A549 (cell line): ENCODE results near the gene BNC2. TPM values are rescaled to one million over a fixed set of nuclear protein-coding genes. Genes with fewer than 3 reads are reported as not detected.

Source experiments
- ATAC-seq, 2 experiments: fragments of 200-7000 bp in 1 of 2; fragments of >200 bp in 1 of 2; cut with Nextera tagmentation in 1 of 2; cut with Tn5 transposase in 1 of 2; 3 replicates each; pipeline versions ENCODE4 v1.8.0 to v1.9.1; 2018 to 2020; ENCODE audit warnings: mild to moderate bottlenecking in 1 of 2, moderate library complexity in 1 of 2
- CTCF ChIA-PET: fragments of 300-600 bp; sonication (Branson Sonifier 250); formaldehyde crosslinking; extraction: SDS; loops from one replicate; lab custom pipeline; 2021; ENCODE audit warnings: antibody characterized with exemption, inconsistent platforms; lab: Yijun Ruan, JAX
- POLR2A ChIA-PET: fragments of 350-600 bp; formaldehyde crosslinking; extraction: SDS; loops from one replicate; lab custom pipeline; 2021; ENCODE audit warnings: antibody characterized with exemption, inconsistent platforms; lab: Yijun Ruan, JAX
- DNase-seq, 2 experiments: peaks; one replicate each; pipeline versions ENCODE4 v3.0.0 to v3.0.0-alpha.2; 2011 to 2016; ENCODE audit warnings: low read depth in 1 of 2, low spot score in 1 of 2
- FAIRE-seq: peaks from 2 replicates; lab custom pipeline; 2011; peaks lifted over from hg19 to GRCh38; lab: Jason Lieb, UNC
- H3K27ac ChIP-seq, 2 experiments: fragments of >200 bp; sonication (Bioruptor Twin); formaldehyde crosslinking; 3 replicates each; pipeline ENCODE4 v1.5.1; 2016 to 2017
- H3K4me1 ChIP-seq: fragments of >200 bp; sonication (Bioruptor Twin); formaldehyde crosslinking; 3 replicates; pipeline ENCODE4 v1.6.1; 2016
- H3K4me2 ChIP-seq: fragments of >200 bp; sonication (Bioruptor Twin); formaldehyde crosslinking; 3 replicates; pipeline ENCODE4 v1.6.1; 2016
- H3K4me3 ChIP-seq: fragments of >200 bp; sonication (Bioruptor Twin); formaldehyde crosslinking; 3 replicates; pipeline ENCODE4 v1.5.1; 2016
- H3K9me3 ChIP-seq: fragments of >200 bp; sonication (Bioruptor Twin); formaldehyde crosslinking; 3 replicates; pipeline ENCODE4 v1.6.1; 2016
- CBX8 ChIP-seq: fragments of 200-600 bp; sonication (generic); IDR thresholded peaks from 2 replicates; pipeline ENCODE4 v1.6.1; 2016
- CEBPB ChIP-seq, 2 experiments: fragments of >200 bp in 1 of 2; sonication (Bioruptor Twin) in 1 of 2; formaldehyde crosslinking in 1 of 2; IDR thresholded peaks; 2 replicates each; pipeline ENCODE4 v1.6.1; 2012 to 2016
- EHMT2 ChIP-seq: fragments of 200-600 bp; sonication (generic); IDR thresholded peaks from 2 replicates; pipeline ENCODE4 v1.6.1; 2016; ENCODE audit warnings: antibody characterized with exemption, low read depth, mild to moderate bottlenecking, moderate library complexity
- ESRRA ChIP-seq: fragments of 150-350 bp; IDR thresholded peaks from 2 replicates; pipeline ENCODE4 v1.6.1; 2014; ENCODE audit warnings: mild to moderate bottlenecking, low read length, borderline replicate concordance
- HDAC2 ChIP-seq: fragments of 200-600 bp; sonication (generic); IDR thresholded peaks from 2 replicates; pipeline ENCODE4 v1.6.1; 2016
- HOXA7 ChIP-seq: fragments of 250-450 bp; sonication (Bioruptor Pico); IDR thresholded peaks from 2 replicates; pipeline ENCODE4 v1.5.0; 2020; ENCODE audit warnings: mild to moderate bottlenecking, moderate library complexity
- MAFK ChIP-seq: fragments of 450-650 bp; IDR thresholded peaks from 2 replicates; pipeline ENCODE4 v1.6.1; 2014; ENCODE audit not compliant: partially characterized antibody
- MYC ChIP-seq: IDR thresholded peaks from 2 replicates; pipeline ENCODE4 v1.6.1; 2012; ENCODE audit warnings: mild to moderate bottlenecking, inconsistent platforms, low read length, improper control_type of control experiment, borderline replicate concordance
- PHF8 ChIP-seq: fragments of 200-600 bp; sonication (generic); IDR thresholded peaks from 2 replicates; pipeline ENCODE4 v1.6.1; 2016; ENCODE audit warnings: low read depth, mild to moderate bottlenecking, antibody characterized with exemption, moderate library complexity, borderline replicate concordance
- RARB ChIP-seq: fragments of 250-450 bp; sonication (Bioruptor Pico); IDR thresholded peaks from 2 replicates; pipeline ENCODE4 v1.8.0; 2021; ENCODE audit warnings: mild to moderate bottlenecking, moderate library complexity
- RFX5 ChIP-seq: fragments of 450-650 bp; IDR thresholded peaks from 2 replicates; pipeline ENCODE4 v1.7.1; 2014; ENCODE audit warnings: antibody characterized with exemption, mild to moderate bottlenecking, moderate library complexity
- RNF2 ChIP-seq: fragments of 200-600 bp; sonication (generic); IDR thresholded peaks from 2 replicates; pipeline ENCODE4 v1.6.1; 2016; ENCODE audit warnings: low read depth, mild to moderate bottlenecking, antibody characterized with exemption, moderate library complexity, borderline replicate concordance
- ZC3H11A ChIP-seq: fragments of 450-650 bp; IDR thresholded peaks from 2 replicates; pipeline ENCODE4 v1.6.1; 2014; ENCODE audit warnings: antibody characterized with exemption, mild to moderate bottlenecking
- ZFP36 ChIP-seq: fragments of 450-650 bp; IDR thresholded peaks from 2 replicates; pipeline ENCODE4 v1.6.1; 2014; ENCODE audit warnings: borderline replicate concordance; ENCODE audit not compliant: partially characterized antibody
- WGBS: methylation state at CpG from one replicate; pipeline ENCODE4 v1.1.6; 2017; ENCODE audit errors: missing lambda C conversion rate; 5-methylcytosine and 5-hydroxymethylcytosine counted together
- polyA plus RNA-seq, 4 experiments: library from polyadenylated mRNA; depleted of rRNA in 3 of 4; stranded (reverse); fragments of >200 nt; fragmentation: RNase III in 1 of 4; extraction: RNeasy Plus Mini Kit Qiagen cat#74134 plus additional on column Dnase treatment in 1 of 4; gene quantifications; 2 replicates in 3 of 4; 3 replicates in 1 of 4; pipeline ENCODE4 v1.2.3, GENCODE V29; 2011 to 2017
- TF ChIP-seq, protein P1 (sequence below): IDR thresholded peaks from 2 replicates; pipeline ENCODE4 v1.6.1; 2012
- TF ChIP-seq, protein P2 (sequence below): fragments of 250-450 bp; sonication (Bioruptor Pico); IDR thresholded peaks from 2 replicates; pipeline ENCODE4 v1.5.0; 2020; ENCODE audit warnings: low read depth, mild to moderate bottlenecking, moderate library complexity
- TF ChIP-seq, protein P3 (sequence below): IDR thresholded peaks from 2 replicates; pipeline ENCODE4 v1.6.1; 2012; ENCODE audit warnings: low read depth, borderline replicate concordance

BNC2 gene
- polyA plus RNA-seq, 2 of the 4 experiments (the other 2 are of a cell fraction), result 6.2 to 7.5 TPM

DNA sequence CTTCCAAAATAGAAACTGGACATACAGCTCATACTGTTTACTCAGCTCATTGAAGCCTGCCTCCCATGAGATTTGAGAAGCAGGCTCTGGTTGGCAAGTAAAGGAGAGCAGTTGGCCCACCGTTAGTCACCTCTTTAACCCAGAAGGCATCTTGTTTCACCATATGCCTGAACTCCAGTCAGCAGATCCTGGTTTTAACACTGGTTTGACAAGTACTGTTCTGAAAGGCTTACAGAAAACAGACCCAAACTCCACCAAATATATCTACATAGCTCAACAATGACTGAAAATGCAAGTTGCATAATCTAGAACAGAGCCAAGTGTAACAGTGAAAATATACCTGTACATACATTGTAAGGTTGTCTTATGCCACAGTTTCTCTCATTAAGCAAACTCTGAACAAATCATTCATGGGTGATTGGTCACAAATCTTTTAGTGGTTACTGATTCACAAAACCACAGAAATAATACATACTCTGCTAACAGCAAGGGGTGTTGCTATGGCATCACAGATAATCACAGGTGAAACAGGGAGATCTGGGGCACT lies 198.8 kb downstream of the BNC2 start:
- TF ChIP-seq, protein P1, sequence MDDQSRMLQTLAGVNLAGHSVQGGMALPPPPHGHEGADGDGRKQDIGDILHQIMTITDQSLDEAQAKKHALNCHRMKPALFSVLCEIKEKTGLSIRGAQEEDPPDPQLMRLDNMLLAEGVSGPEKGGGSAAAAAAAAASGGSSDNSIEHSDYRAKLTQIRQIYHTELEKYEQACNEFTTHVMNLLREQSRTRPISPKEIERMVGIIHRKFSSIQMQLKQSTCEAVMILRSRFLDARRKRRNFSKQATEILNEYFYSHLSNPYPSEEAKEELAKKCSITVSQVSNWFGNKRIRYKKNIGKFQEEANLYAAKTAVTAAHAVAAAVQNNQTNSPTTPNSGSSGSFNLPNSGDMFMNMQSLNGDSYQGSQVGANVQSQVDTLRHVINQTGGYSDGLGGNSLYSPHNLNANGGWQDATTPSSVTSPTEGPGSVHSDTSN, result no peak
- TF ChIP-seq ZFP36, result no peak
- no peak for FAIRE-seq
- 77% methylated on average over 1 of the region's 1 CpG for WGBS
- CTCF ChIA-PET, result interaction anchor here (0.6 to 1.5 kb wide), 5 partner anchors 9 to 440 kb away, joined by 3 to 5 read pairs (median 3); no protein-coding TSS in a partner anchor
- H3K27ac ChIP-seq, result 0 out of 6 replicates have a peak overlapping the region, but pooled peaks of 1 of the 2 experiments have one; percentile 13
- no peak for DNase-seq
- H3K4me3 ChIP-seq, result no peak overlapping the region
- H3K4me1 ChIP-seq, result peaks cover 6% of the 10 kb centered on the region; the same call in 2 of the 3 replicates
- H3K9me3 ChIP-seq, result no peaks in the 10 kb centered on the region
- ATAC-seq, result peak in 1 of 2 experiments; percentile 48; a peak in 3 of 6 replicates
- 0 out of 3 replicates have a peak overlapping the region, but pooled peaks have one; percentile 16 for H3K4me2 ChIP-seq
- POLR2A ChIA-PET, result no interaction called here

DNA sequence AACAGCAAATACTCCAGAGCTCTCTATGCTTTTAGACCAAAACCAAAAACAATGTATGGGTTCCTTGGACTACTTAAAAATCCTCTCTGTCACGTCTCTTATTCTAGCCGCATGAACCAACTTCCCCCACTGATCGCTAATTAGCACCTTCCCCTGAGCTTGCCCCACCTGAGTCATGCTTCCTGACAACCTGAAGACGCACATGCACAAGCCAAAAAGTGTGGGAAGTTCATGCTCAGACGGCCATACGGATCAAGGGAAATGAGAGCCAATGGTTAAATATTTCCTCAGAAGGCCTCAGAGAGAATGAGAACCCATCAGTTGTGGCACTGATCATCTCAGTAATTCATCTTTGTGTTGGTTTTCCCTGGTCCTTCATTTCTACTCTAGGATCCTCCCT lies 199.7 kb downstream of the BNC2 start:
- CTCF ChIA-PET, result interaction anchor here (0.7 to 1.5 kb wide), 2 partner anchors 18 to 19 kb away, joined by 3 read pairs; no protein-coding TSS in a partner anchor
- DNase-seq (no peak), ATAC-seq (no peak), FAIRE-seq (no peak)
- Histone ChIP-seq H3K27ac (no peak overlapping the region), H3K9me3 (no peaks in the 10 kb centered on the region), H3K4me1 (peaks cover 6% of the 10 kb centered on the region; the same call in 2 of the 3 replicates), H3K4me2 (no peak overlapping the region), H3K4me3 (no peak overlapping the region)
- POLR2A ChIA-PET, result no interaction called here
- no peak for TF ChIP-seq ZC3H11A
- TF ChIP-seq MAFK, result no peak
- WGBS, result 91% methylated on average over 6 of the region's 6 CpGs

- FAIRE-seq, result no peak
- Histone ChIP-seq H3K4me1 (peaks cover 10% of the 10 kb centered on the region; the same call in 2 of the 3 replicates), H3K27ac (no peak overlapping the region), H3K4me3 (no peak overlapping the region), H3K9me3 (no peaks in the 10 kb centered on the region), H3K4me2 (no peak overlapping the region)
- 75% methylated on average over 5 of the region's 5 CpGs for WGBS
- TF ChIP-seq HDAC2 (no peak), RNF2 (no peak), RARB (CRISPR knock-in tag) (no peak), EHMT2 (no peak), CBX8 (no peak), PHF8 (no peak), MYC (no peak), HOXA7 (CRISPR knock-in tag) (no peak), MAFK (no peak), RFX5 (no peak), CEBPB (IDR thresholded peaks at IDR 0.05) (no peak), ESRRA (no peak)
- TF ChIP-seq, protein P2, sequence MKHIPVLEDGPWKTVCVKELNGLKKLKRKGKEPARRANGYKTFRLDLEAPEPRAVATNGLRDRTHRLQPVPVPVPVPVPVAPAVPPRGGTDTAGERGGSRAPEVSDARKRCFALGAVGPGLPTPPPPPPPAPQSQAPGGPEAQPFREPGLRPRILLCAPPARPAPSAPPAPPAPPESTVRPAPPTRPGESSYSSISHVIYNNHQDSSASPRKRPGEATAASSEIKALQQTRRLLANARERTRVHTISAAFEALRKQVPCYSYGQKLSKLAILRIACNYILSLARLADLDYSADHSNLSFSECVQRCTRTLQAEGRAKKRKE (CRISPR knock-in tag), result no peak
- TF ChIP-seq, protein P3, sequence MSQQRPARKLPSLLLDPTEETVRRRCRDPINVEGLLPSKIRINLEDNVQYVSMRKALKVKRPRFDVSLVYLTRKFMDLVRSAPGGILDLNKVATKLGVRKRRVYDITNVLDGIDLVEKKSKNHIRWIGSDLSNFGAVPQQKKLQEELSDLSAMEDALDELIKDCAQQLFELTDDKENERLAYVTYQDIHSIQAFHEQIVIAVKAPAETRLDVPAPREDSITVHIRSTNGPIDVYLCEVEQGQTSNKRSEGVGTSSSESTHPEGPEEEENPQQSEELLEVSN, result no peak
- ChIA-PET POLR2A (no interaction called here), CTCF (interaction anchor here (1.0 kb wide), 1 partner anchor 34 kb away, joined by 4 read pairs; no protein-coding TSS in a partner anchor)
- no peak for ATAC-seq
- no peak for DNase-seq
Measured at GRCh38 chr9:16668734-16669295, 201.7 kb downstream of the BNC2 start.
